PFSK-1 (cell line): ENCODE data around the gene AGPAT3.

Experiments
- FOXP2 ChIP-seq: optimal IDR thresholded peaks from 2 replicates; pipeline ENCODE3; 2011; ENCODE audit warnings: borderline replicate concordance, control low read depth, inconsistent platforms; ENCODE audit not compliant: insufficient read depth; ENCODE audit errors: extremely low read length, extremely low read depth
- POLR2AphosphoS5 ChIP-seq: IDR thresholded peaks from 2 replicates; pipeline ENCODE4 v1.6.1; 2012; ENCODE audit warnings: low read depth, mild to moderate bottlenecking, control low read depth, low read length, moderate library complexity
- SIN3A ChIP-seq: IDR thresholded peaks from 2 replicates; pipeline ENCODE4 v1.6.1; 2012; ENCODE audit warnings: mild to moderate bottlenecking, low read length, moderate library complexity, borderline replicate concordance; ENCODE audit not compliant: insufficient read depth
- TAF1 ChIP-seq: IDR thresholded peaks from 2 replicates; pipeline ENCODE4 v1.6.1; 2012; ENCODE audit warnings: low read length, control low read depth, borderline replicate concordance; ENCODE audit not compliant: insufficient read depth
- TF ChIP-seq, protein P1 (sequence below), 2 experiments: IDR thresholded peaks; 2 replicates each; pipeline versions ENCODE4 v1.6.1 to v1.8.0; 2011 to 2012; ENCODE audit warnings: low read depth in 2 of 2, low read length in 2 of 2, control low read depth in 1 of 2, inconsistent platforms in 1 of 2, mild to moderate bottlenecking in 1 of 2, moderate library complexity in 1 of 2; ENCODE audit not compliant: insufficient read depth in 1 of 2

AGPAT3 gene

GRCh38 chr21:43937051-43937832 is 72.2 kb downstream of the AGPAT3 start:
- TF ChIP-seq, protein P1, sequence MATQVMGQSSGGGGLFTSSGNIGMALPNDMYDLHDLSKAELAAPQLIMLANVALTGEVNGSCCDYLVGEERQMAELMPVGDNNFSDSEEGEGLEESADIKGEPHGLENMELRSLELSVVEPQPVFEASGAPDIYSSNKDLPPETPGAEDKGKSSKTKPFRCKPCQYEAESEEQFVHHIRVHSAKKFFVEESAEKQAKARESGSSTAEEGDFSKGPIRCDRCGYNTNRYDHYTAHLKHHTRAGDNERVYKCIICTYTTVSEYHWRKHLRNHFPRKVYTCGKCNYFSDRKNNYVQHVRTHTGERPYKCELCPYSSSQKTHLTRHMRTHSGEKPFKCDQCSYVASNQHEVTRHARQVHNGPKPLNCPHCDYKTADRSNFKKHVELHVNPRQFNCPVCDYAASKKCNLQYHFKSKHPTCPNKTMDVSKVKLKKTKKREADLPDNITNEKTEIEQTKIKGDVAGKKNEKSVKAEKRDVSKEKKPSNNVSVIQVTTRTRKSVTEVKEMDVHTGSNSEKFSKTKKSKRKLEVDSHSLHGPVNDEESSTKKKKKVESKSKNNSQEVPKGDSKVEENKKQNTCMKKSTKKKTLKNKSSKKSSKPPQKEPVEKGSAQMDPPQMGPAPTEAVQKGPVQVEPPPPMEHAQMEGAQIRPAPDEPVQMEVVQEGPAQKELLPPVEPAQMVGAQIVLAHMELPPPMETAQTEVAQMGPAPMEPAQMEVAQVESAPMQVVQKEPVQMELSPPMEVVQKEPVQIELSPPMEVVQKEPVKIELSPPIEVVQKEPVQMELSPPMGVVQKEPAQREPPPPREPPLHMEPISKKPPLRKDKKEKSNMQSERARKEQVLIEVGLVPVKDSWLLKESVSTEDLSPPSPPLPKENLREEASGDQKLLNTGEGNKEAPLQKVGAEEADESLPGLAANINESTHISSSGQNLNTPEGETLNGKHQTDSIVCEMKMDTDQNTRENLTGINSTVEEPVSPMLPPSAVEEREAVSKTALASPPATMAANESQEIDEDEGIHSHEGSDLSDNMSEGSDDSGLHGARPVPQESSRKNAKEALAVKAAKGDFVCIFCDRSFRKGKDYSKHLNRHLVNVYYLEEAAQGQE (IDR thresholded peaks at IDR 0.05; ENCODE audit: insufficient read depth in 1 of 2, low read depth in 2 of 2, low read length in 2 of 2): no peak
- TF ChIP-seq POLR2AphosphoS5: no peak
- no peak for TF ChIP-seq FOXP2
- no peak for TF ChIP-seq TAF1
- no peak for TF ChIP-seq SIN3A

DNA sequence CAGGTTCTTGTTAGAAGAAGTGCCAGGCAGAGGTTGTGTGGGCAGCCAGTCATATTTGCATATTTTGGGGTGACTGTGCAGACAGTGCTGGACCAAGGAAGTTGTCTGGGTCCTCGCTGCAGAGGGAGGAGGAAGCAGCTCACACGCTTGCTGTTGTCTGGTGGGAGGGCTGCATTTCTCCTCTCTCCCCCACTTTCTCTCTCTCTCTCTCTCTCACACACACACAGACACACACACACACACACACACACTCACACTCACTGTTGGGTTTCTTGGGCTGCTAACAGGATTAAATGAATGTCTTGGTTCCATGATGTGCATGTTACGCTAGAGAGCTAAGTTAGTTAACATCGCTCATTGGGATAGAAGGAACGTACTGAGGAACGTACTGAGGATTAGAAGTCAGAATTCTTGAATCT is 72.9 kb downstream of the AGPAT3 start:
- TF ChIP-seq TAF1: no peak
- TF ChIP-seq FOXP2: no peak
- TF ChIP-seq SIN3A: no peak

DNA sequence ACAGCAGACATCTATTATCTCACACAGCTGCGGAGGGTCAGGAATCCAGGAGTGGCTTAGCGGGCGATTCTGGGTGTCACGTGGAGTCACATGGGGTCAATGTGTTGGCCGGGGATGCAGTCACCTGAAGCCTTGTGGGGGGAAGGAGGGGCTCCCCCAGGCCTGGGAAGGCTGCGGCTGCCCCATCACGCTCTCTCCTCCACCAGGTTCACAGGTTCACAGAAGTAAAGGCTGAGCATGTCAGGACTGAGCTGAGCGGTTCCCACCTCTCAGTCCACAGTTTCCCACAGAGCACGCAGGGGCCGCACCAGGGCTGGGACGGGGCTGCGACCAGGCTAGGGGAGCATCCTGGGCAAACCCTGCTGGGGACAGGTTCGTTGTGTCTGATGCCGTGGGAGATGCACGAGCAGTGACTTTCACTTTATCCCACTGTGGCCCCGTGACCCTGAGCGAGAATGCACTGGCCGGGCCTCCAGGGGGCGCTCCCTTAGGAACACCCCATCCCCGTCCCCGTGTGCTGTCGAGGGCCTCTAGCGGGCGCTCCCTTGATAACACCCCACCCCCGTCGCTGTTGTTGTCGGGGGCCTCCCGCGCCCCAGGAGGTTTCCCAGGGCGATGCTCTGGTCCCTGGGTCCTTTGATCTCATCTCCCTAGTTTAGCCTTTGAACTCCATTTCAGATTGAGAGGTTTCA is 73.9 kb downstream of the AGPAT3 start:
- no peak for TF ChIP-seq POLR2AphosphoS5
- TF ChIP-seq FOXP2: peak; percentile 73

- TF ChIP-seq SIN3A: no peak
- no peak for TF ChIP-seq FOXP2
- TF ChIP-seq POLR2AphosphoS5: no peak
- TF ChIP-seq, protein P1 (IDR thresholded peaks at IDR 0.05; ENCODE audit: insufficient read depth in 1 of 2, low read depth in 2 of 2, low read length in 2 of 2): no peak
- no peak for TF ChIP-seq TAF1
Observed at GRCh38 chr21:43939443-43940328, 74.7 kb downstream of the AGPAT3 start.

DNA sequence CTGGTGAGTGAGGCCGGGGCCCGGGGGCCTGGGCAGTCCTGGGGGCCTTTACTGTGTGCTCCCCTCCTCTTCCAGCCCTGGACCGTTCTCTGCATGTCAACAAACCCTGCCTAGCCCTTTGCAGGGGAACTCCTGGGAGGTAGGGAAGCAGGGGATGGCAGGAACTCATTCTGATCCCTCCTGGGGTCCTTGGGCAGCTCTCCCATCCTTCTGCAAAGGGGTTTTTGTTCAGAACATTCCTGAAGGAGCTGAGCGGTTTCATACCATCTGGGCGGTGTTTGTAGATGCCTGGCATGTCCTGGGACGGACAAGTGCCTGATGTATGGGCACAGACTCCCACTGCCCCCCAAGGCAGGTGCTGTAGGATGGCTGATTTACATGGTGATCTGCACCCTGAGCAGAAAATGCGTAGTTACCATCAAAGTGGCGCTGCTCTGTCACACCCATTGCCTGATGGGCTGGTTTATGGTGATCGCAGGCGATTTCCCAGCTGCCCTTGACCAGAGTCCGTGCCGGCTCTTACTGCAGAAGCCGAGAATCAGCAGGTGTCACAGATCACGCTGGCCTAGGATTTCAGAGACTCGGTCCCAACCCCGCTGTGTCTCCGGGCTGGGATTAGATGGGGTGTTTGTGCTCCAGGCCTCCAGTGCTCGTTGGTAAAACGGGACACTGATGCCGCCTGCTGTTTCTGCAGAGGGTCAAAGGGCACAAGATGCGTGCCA is 75.5 kb downstream of the AGPAT3 start:
- no peak for TF ChIP-seq TAF1
- no peak for TF ChIP-seq FOXP2

- no peak for TF ChIP-seq POLR2AphosphoS5
- TF ChIP-seq TAF1: no peak
- TF ChIP-seq FOXP2: no peak
- TF ChIP-seq SIN3A: no peak
- TF ChIP-seq, protein P1 (IDR thresholded peaks at IDR 0.05; ENCODE audit: insufficient read depth in 1 of 2, low read depth in 2 of 2, low read length in 2 of 2): no peak
Observed at GRCh38 chr21:43942201-43942600, 77.2 kb downstream of the AGPAT3 start.
